Spleen (tissue), 11 donors: ENCODE results near the gene MEGF6. TPM values are rescaled to one million over a fixed set of nuclear protein-coding genes. Genes with fewer than 3 reads are reported as not detected.

ENCODE experiments used
- DNase-seq: peaks from one replicate; pipeline ENCODE4 v3.0.0-alpha.2; 2020
- H3K27ac ChIP-seq, 8 donors: fragments of 200-600 bp; sonication (generic) in 7 of 8; 1 replicate in 4 of 8; 2 replicates in 4 of 8; pipeline versions ENCODE4 v1.5.0 to v1.8.0; 2016 to 2021; ENCODE audit warnings: inconsistent platforms in 4 of 8, mild to moderate bottlenecking in 4 of 8, moderate library complexity in 1 of 8
- H3K27me3 ChIP-seq, 7 donors: fragments of 200-600 bp; sonication (generic) in 6 of 7; replicated peaks in 1 of 7; 1 replicate in 4 of 7; 2 replicates in 3 of 7; pipeline versions ENCODE4 v1.5.0 to v1.8.0; 2016 to 2021; ENCODE audit warnings: inconsistent platforms in 3 of 7, mild to moderate bottlenecking in 1 of 7
- H3K36me3 ChIP-seq, 6 donors: fragments of 200-600 bp; sonication (generic) in 5 of 6; 1 replicate in 4 of 6; 2 replicates in 2 of 6; pipeline versions ENCODE4 v1.5.0 to v1.8.0; 2016 to 2021; ENCODE audit warnings: inconsistent platforms in 2 of 6
- H3K4me1 ChIP-seq, 6 donors: fragments of 200-600 bp; sonication (generic) in 5 of 6; 1 replicate in 3 of 6; 2 replicates in 3 of 6; pipeline versions ENCODE4 v1.5.0 to v1.8.0; 2016 to 2021; ENCODE audit warnings: inconsistent platforms in 3 of 6
- H3K4me3 ChIP-seq, 8 donors: fragments of 200-600 bp; sonication (generic) in 7 of 8; 1 replicate in 4 of 8; 2 replicates in 4 of 8; pipeline versions ENCODE4 v1.5.0 to v1.8.0; 2016 to 2021; ENCODE audit warnings: inconsistent platforms in 4 of 8, mild to moderate bottlenecking in 4 of 8, moderate library complexity in 2 of 8
- H3K9me3 ChIP-seq, 8 donors: fragments of 200-600 bp; sonication (generic) in 7 of 8; 1 replicate in 4 of 8; 2 replicates in 4 of 8; pipeline versions ENCODE4 v1.5.0 to v1.8.0; 2016 to 2021; ENCODE audit warnings: inconsistent platforms in 4 of 8
- POLR2A ChIP-seq, 3 donors: fragments of 450-650 bp; IDR thresholded peaks; one replicate each; pipeline ENCODE4 v1.5.1; 2017; ENCODE audit warnings: antibody characterized with exemption in 3 of 3, mild to moderate bottlenecking in 1 of 3
- POLR2AphosphoS5 ChIP-seq, 3 donors: sonication (generic); formaldehyde crosslinking; IDR thresholded peaks; one replicate each; pipeline ENCODE4 v1.5.1; 2017; ENCODE audit warnings: antibody characterized with exemption in 3 of 3
- WGBS, 5 donors: extraction: QIAGEN DNeasy Blood & Tissue Kit in 3 of 5; methylation state at CpG; one replicate each; pipeline versions ENCODE4 v1.1.5 to v1.1.7; 2013 to 2018; 5-methylcytosine and 5-hydroxymethylcytosine counted together
- intact Hi-C: fragments of 100-400 bp; cut with DNase I; formaldehyde crosslinking; loops from one replicate; pipeline ENCODE4 v1.15.0; 2023; ENCODE audit warnings: low total_unique reads
- polyA plus RNA-seq, 3 donors: library from polyadenylated mRNA; stranded (reverse); fragments of 200-250 nt; gene quantifications; one replicate each; pipeline ENCODE4 v1.2.1, GENCODE V29; 2013
- total RNA-seq, 7 donors: library from RNA; depleted of rRNA in 3 of 7; stranded (reverse); fragments of >200 nt in 3 of 7; fragmentation: NEBNext Ultra II Directional in 4 of 7; extraction: Animal tissue kit (Norgen Biotek cat#: 25700) in 4 of 7; gene quantifications; one replicate each; pipeline versions ENCODE4 v1.1.0 to v1.2.1, GENCODE V29; 2016 to 2021
- TF ChIP-seq, protein P1 (sequence below), 11 experiments: fragments of 200-600 bp in 7 of 11; fragments of 450-650 bp in 4 of 11; sonication (generic) in 4 of 11; IDR thresholded peaks in 8 of 11; conservative IDR thresholded peaks in 3 of 11; 1 replicate in 7 of 11; 2 replicates in 4 of 11; pipeline versions ENCODE4 v1.4.0 to v1.8.0; 2016 to 2021; ENCODE audit warnings: antibody characterized with exemption in 11 of 11, inconsistent platforms in 4 of 11, mild to moderate bottlenecking in 1 of 11
- donor health status: healthy with polysubstance abuse.
- donor health status: DM: no; HTN: no; CAD: no; lungs with moderate emphysema.
- donor health status: DM: no; HTN: no; CAD: no.
- donor health status: Bipolar disorder and iron deficiency.
- donor health status: healthy.
- donor health status: DM: no; HTN: no; CAD: no.
- donor health status: DM: yes; HTN: yes; CAD: no.

MEGF6 gene
- total and polyA plus RNA-seq, 10 donors: 8.7 to 39.5 (median 20.3) TPM

DNA sequence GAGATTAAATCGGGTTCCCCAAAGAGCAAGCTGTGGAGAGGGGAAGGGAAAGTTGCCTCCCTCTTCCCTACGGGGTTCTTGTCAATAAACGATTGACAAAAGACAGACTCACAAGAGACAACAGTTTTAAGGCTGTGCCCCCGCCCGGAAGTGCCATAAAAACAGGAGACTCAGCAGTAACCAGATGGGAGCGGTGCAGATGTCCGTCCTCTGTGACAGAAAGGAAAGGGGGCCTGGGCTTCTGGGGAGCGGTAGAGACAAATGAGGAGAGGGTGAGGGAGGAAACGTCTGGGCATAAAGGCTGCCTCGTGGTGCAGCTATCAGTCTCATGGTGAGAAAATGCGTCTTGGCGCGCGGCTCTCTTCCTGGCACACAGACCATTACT is 46.9 kb upstream of the MEGF6 start:
- intact Hi-C loops: no loop called here
- Histone ChIP-seq H3K27me3 (peaks cover 0 to 60% (median 19%) of the 10 kb centered on the region in 7 donors), H3K27ac (no peak overlapping the region), H3K9me3 (no peaks in the 10 kb centered on the region), H3K36me3 (no peaks in the 10 kb centered on the region), H3K4me3 (no peak overlapping the region), H3K4me1 (peaks cover 0 to 3% (median under 1%) of the 10 kb centered on the region in 6 donors)
- 39 to 55% (median 51%) methylated on average over 14 of the region's 14 CpGs for WGBS, 5 donors
- DNase-seq: peak; percentile 41
- TF ChIP-seq, protein P1, sequence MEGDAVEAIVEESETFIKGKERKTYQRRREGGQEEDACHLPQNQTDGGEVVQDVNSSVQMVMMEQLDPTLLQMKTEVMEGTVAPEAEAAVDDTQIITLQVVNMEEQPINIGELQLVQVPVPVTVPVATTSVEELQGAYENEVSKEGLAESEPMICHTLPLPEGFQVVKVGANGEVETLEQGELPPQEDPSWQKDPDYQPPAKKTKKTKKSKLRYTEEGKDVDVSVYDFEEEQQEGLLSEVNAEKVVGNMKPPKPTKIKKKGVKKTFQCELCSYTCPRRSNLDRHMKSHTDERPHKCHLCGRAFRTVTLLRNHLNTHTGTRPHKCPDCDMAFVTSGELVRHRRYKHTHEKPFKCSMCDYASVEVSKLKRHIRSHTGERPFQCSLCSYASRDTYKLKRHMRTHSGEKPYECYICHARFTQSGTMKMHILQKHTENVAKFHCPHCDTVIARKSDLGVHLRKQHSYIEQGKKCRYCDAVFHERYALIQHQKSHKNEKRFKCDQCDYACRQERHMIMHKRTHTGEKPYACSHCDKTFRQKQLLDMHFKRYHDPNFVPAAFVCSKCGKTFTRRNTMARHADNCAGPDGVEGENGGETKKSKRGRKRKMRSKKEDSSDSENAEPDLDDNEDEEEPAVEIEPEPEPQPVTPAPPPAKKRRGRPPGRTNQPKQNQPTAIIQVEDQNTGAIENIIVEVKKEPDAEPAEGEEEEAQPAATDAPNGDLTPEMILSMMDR (IDR thresholded peaks at IDR 0.05 in 8 of 11, conservative IDR thresholded peaks at IDR 0.05 in 3 of 11): no peak
- TF ChIP-seq POLR2AphosphoS5 (IDR thresholded peaks at IDR 0.05): no peak
- TF ChIP-seq POLR2A (IDR thresholded peaks at IDR 0.05): no peak

- intact Hi-C loops: no loop called here
- no peaks in the 10 kb centered on the region for H3K9me3 ChIP-seq
- no peak overlapping the region for H3K4me3 ChIP-seq
- TF ChIP-seq POLR2AphosphoS5 (IDR thresholded peaks at IDR 0.05) (no peak), POLR2A (IDR thresholded peaks at IDR 0.05) (no peak)
- TF ChIP-seq, protein P1 (IDR thresholded peaks at IDR 0.05 in 8 of 11, conservative IDR thresholded peaks at IDR 0.05 in 3 of 11): no peak
- H3K27me3 ChIP-seq: peaks cover 0 to 65% (median 24%) of the 10 kb centered on the region in 7 donors
- WGBS, 5 donors: 80 to 86% (median 83%) methylated on average over 21 to 26 of the region's 26 CpGs
- peak; percentile 64 for DNase-seq
- H3K4me1 ChIP-seq: peaks cover 0 to 8% (median 5%) of the 10 kb centered on the region in 6 donors
- no peak overlapping the region for H3K27ac ChIP-seq
- no peaks in the 10 kb centered on the region for H3K36me3 ChIP-seq
Measured at GRCh38 chr1:3657578-3658230, 46.4 kb upstream of the MEGF6 start.

DNA sequence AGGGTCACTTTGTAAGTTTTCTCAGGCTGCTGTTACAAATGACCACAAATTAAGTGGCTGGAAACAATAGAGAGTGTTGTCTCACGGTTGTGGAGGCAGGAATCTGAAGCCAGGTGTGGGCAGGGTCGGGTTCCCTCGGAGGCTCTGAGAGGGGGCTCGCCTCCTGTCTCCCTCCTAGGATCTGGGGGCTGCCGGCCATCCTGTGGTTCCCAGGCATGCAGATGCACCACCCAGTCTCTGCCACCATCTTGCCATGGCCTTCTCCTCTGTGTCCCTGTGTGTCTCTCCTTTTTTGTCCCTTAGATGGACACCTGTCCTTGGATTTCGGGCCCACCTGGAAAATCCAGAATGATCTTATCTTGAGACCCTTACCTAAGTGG is 45.8 kb upstream of the MEGF6 start:
- TF ChIP-seq, protein P1 (IDR thresholded peaks at IDR 0.05 in 8 of 11, conservative IDR thresholded peaks at IDR 0.05 in 3 of 11): no peak
- TF ChIP-seq POLR2AphosphoS5 (IDR thresholded peaks at IDR 0.05): no peak
- TF ChIP-seq POLR2A (IDR thresholded peaks at IDR 0.05): no peak

GRCh38 chr1:3656450-3657095 is 45.3 kb upstream of the MEGF6 start:
- H3K4me3 ChIP-seq: no peak overlapping the region
- no peak overlapping the region for H3K27ac ChIP-seq
- DNase-seq: peak; percentile 36
- H3K9me3 ChIP-seq: no peaks in the 10 kb centered on the region
- WGBS, 5 donors: 64 to 81% (median 72%) methylated on average over 13 of the region's 13 CpGs
- H3K4me1 ChIP-seq: peaks cover 6 to 19% (median 17%) of the 10 kb centered on the region in 6 donors
- H3K27me3 ChIP-seq: peaks cover 3 to 77% (median 36%) of the 10 kb centered on the region in 7 donors
- TF ChIP-seq POLR2AphosphoS5 (IDR thresholded peaks at IDR 0.05) (no peak), POLR2A (IDR thresholded peaks at IDR 0.05) (no peak)
- TF ChIP-seq, protein P1 (IDR thresholded peaks at IDR 0.05 in 8 of 11, conservative IDR thresholded peaks at IDR 0.05 in 3 of 11): no peak
- H3K36me3 ChIP-seq: no peaks in the 10 kb centered on the region
- intact Hi-C loops: no loop called here

More for the DNA sequence above, 45.8 kb upstream of the MEGF6 start:
- Histone ChIP-seq H3K27ac (no peak overlapping the region), H3K9me3 (no peaks in the 10 kb centered on the region), H3K4me1 (peaks cover 1 to 14% (median 11%) of the 10 kb centered on the region in 6 donors), H3K27me3 (peaks cover 0 to 72% (median 31%) of the 10 kb centered on the region in 7 donors), H3K36me3 (no peaks in the 10 kb centered on the region), H3K4me3 (no peak overlapping the region)
- DNase-seq: peak; percentile 50
- WGBS, 5 donors: 64 to 72% (median 71%) methylated on average over 6 of the region's 6 CpGs
- intact Hi-C loops: no loop called here
